Prostate gland (tissue), 2 donors: ENCODE data around the gene VCAM1.

ENCODE experiments used
- POLR2A ChIP-seq: fragments of 450-650 bp; IDR thresholded peaks from one replicate; pipeline ENCODE4 v1.6.1; 2016; ENCODE audit warnings: antibody characterized with exemption, mild to moderate bottlenecking
- POLR2AphosphoS5 ChIP-seq: sonication (generic); formaldehyde crosslinking; IDR thresholded peaks from one replicate; pipeline ENCODE4 v1.6.1; 2017; ENCODE audit warnings: antibody characterized with exemption
- TF ChIP-seq, protein P1 (sequence below), 4 experiments: fragments of 200-600 bp in 2 of 4; fragments of 450-650 bp in 2 of 4; sonication (generic) in 2 of 4; IDR thresholded peaks; 1 replicate in 3 of 4; 2 replicates in 1 of 4; pipeline ENCODE4 v1.5.1; 2016 to 2019; ENCODE audit warnings: antibody characterized with exemption in 4 of 4, mild to moderate bottlenecking in 2 of 4, moderate library complexity in 2 of 4

DNA sequence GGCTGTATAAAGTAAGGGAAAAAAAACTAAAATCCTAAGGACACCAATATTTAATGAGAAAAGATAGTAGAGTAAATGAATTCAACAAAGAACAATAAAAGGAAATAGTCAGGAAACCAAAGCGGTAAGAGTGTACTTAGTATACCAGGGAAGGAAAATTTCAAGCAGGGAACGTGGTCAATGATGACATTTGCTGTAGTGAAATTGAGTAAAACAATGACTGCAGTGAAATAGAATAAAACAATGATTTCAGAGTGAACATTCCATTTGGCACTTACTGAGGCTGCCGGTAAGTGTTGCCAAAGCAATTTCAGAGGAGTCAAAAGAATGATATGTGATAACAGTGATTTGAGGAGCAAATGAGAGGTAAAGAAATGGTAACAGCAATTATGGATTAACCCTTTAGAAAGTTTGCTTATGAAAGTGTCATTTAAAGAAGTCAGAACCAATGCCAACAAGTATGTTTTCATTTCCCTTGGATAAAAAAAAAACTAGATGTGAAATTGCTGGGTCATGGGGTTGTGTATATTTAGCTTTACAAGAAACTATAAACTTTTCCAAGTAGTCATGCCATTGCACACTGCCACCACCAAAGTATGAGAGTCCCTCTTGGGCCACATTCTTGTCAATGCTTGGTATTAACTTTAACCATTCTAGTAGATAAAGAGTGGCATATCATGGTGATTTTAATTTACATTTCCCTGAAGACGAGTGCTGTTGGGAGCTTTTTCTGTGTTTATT, 50.5 kb downstream of the VCAM1 start:
- TF ChIP-seq, protein P1, sequence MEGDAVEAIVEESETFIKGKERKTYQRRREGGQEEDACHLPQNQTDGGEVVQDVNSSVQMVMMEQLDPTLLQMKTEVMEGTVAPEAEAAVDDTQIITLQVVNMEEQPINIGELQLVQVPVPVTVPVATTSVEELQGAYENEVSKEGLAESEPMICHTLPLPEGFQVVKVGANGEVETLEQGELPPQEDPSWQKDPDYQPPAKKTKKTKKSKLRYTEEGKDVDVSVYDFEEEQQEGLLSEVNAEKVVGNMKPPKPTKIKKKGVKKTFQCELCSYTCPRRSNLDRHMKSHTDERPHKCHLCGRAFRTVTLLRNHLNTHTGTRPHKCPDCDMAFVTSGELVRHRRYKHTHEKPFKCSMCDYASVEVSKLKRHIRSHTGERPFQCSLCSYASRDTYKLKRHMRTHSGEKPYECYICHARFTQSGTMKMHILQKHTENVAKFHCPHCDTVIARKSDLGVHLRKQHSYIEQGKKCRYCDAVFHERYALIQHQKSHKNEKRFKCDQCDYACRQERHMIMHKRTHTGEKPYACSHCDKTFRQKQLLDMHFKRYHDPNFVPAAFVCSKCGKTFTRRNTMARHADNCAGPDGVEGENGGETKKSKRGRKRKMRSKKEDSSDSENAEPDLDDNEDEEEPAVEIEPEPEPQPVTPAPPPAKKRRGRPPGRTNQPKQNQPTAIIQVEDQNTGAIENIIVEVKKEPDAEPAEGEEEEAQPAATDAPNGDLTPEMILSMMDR (IDR thresholded peaks at IDR 0.05), result no peak
- TF ChIP-seq POLR2AphosphoS5 (no peak), POLR2A (no peak)
